Stimulated activated CD8-positive, alpha-beta memory T cell treated with anti-CD3 and anti-CD28 coated beads, Interleukin-15, amount 100 ng/mL, for 4 hours (primary cell): ENCODE results near the gene HADH.
"Not testable (repeated sequence)": the region's sequence is repeated elsewhere in the genome, so short reads cannot be mapped to it uniquely, and the experiment has no call there.

Experiments used
- DNase-seq, 2 donors: peaks; one replicate each; pipeline ENCODE4 v3.0.0-alpha.2; 2020; ENCODE audit warnings: low read depth in 2 of 2

The HADH gene

DNA sequence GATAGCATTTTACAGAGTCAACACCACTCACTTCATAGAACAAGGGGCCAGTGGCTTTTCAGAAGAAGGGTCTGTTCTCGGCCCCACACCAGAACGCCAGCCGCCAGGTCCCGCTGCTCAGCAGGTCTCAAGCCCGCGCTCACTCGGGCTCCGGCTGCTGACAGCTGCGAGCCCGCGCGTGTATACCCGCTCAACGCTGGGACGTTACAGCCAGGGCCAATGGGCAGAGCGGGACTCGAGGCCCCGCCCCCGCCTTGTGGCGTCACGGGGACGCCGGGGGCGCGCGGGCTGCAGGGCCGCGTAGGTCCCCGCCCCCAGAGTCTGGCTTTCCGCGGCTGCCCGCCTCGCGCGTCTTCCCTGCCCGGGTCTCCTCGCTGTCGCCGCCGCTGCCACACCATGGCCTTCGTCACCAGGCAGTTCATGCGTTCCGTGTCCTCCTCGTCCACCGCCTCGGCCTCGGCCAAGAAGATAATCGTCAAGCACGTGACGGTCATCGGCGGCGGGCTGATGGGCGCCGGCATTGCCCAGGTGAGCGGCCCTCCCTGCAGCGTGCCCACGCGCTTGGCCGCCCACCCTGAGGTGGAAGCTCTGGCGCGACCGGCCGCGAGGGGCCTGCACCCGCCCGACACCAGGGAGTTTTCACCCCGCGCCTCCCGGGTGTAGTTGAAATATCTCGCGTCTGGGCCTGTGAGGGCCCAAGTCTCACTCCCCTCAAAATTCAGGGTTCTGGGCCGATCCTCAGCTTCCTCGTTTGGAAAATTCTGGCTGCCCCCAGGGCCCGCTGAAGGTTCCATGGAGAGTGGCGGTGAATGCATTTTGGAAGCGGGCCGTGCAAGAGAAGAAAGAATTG is at the start of gene HADH:
Gene HADH (plus strand): TSS at position 353 of the 850 bp plus-strand sequence. CDS start 44 bp downstream, at position 397.
- DNase-seq: peak; percentile 85 to 89

DNA sequence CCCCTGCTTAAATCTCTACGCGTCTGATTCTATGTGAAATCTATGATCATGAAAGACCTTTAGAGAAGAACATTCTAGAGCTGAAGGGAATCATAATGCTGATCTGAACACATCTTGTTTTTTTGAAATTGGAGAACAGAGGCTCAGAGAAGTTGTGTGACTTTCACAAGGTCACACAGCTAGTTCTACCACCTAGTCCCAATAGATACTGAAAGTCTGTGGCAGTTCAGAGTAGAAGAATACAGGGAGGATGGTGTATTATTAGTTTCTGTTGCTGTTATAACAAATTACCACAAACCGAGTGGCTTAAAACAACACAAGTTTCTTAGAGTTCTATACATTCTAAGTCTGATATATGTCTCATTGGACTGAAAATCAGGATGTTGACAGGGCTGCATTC is 43.9 kb upstream of the HADH start:
- no peak for DNase-seq

DNA sequence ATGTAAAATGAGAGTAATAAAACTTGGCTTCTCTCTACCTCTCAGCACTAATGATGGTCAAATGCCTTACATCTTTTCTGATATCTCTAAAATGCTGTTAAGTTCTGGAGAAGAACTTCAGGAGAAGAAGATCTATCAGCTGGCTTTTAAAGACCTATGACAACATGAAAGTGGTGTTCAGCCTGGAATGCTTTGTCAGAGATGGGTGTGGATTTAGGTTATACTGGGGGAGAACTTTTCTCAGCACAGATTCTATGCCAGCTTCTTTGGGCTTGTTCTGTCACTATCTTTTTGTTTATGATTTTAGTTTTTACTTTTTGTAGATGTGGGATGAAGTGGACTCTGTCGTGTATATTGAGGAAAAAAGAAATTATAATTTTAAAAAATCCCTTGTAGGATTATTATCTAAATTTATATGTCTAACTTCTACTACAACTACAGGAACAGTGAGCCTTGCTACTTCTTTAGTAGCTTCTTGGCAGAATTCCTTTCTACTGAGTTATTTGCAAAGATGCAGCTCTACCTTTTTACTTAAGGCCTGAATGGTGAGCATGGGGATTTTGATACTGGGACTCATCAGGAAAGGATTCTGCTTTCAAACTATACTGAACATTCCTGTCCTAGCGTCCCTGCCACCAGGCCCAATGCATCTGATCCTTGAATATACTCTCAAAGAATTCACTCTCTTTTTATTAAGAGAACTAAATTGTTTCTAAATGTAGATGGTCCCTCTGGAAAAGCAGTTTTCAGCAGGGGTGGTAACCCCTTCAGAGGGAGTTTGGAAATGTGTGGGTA is 38.7 kb upstream of the HADH start:
- DNase-seq: no peak

DNA sequence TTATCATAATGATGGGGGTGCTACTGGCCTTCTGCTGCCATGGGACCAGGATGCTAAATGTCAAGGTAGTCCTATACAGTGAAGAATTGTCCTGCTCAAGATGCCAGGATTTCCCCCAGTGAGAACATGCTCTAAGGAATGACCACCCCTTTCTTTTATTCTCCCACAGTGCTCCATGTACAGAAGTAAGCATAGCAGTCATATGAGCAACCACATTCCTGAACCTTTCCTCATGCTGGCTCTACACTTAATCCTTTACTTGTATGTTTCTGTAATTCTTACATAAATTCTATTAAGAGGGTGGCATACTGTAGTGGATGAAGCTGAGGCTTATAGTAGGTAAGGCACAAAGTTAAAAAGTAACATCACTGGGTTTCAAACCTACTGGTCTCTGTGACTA is 38.1 kb upstream of the HADH start:
- no peak for DNase-seq

DNA sequence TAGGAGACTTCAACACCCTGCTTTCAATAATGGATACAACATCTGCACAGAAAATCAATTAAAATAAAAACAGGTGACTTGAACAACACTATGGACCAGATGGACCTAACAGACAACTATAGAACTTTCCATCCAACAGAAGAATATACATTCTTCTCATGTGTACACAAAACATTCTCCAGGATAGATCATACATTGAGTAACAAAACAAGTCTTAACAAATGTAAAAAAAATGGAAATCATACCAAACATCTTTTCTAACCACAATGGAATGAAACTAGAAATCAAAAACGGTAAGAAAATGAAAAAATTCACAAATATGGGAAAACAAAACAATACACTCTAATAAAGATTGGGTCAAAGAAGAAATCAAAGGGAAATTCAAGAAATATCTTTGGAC is 33.7 kb upstream of the HADH start:
- DNase-seq: no peak

DNA sequence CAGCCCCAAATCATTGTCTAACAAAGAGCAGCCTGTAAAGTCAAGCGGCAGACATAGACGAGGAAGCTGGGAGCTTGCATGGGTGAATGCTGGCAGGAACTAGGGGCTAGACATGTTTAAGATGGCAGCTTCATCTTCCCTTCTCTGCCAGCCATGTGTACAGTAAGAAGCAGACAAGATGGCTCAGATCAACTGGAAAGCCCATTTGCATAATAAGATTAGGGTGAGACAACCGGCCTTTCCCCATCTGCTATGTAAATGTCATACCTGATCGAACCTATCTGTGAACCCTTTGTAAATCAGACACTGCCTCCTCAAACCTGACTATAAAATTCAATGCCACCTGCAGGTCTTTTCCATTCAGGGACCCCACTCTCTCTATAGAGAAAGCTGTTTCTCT is 22.8 kb upstream of the HADH start:
- DNase-seq: no peak

DNA sequence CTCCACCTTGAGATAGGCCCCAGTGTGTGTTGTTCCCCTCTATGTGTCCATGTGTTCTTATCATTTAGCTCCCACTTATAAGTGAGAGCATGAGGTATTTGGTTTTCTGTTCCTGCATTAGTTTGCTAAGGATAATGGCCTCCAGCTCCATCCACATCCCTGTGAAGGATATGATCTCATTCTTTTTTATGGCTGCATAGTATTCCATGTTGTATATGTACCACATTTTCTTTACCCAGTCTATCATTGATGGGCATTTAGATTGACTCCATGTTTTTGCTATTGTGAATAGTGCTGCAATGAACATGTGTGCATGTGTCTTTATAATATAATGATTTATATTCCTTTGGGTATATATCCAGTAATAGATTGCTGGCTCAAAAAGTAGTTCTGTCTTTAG is 22.2 kb upstream of the HADH start:
- DNase-seq: not testable (repeated sequence)

DNA sequence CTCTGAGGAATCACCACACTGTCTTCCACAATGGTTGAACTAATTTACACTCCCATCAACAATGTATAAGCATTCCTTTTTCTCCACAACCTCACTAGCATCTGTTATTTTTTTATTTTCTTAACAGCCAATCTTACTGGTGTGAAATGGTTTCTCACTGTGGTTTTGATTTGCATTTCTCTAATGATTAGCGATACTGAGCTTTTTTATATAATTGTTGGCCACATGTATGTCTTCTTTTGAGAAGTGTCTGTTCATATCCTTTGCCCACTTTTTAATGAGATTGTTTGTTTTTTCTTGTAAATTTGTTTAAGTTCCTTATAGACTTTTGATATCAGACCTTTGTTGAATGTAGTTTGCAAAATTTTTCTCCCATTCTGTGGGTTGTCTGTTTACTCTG is 21.8 kb upstream of the HADH start:
- DNase-seq: not testable (repeated sequence)

DNA sequence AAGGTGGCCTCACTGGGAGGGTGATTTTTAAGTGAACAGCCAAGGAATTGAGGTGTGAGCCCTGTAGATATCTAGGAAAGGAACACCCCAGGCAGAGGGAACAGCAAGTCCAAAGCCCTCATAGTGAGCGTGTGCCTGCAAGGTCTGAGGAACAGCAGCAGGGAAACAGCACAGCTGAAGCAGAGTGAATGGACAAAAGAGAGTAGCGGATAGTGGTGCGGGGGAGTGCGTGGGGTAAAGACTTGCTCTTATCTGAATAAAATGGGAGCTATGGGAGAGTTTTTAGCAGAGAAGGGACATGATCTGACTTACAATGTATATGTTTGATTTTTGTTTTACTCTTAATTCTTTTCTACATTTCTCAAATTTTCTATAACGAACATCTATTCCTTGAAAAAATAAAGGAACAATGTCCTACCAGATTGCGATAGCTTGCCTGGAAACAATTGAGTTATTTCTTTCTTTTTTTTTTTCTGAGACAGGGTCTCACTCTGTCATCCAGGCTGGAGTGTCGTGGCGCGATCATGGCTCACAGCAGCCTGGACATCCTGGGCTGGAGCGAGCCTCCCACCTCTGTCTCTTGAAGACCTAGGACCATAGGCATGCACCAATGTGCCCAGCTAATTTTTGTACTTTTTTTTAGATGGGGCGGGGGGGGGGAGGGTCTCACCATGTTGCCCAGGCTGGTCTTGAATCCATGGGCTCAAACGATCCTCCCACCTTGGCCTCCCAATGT is 19.5 kb upstream of the HADH start:
- no peak for DNase-seq

DNA sequence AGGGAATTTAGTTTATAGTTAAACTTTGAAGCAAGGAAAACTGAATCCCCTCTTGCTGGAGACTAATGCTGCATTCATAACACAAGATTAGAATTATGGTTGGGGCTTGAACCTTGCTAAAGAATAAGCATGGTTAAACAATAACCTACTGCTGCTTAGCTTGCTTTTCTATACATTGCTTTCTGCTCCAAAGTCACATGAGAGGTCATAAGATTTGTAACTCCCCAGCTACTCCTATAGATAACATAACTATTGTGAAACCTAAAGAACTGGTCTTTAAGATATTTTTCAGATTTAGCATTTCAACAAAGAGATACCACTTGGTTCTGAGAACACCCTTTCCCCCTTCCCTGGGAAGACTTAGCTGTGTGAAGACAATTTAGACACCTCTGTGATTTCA is 17.1 kb upstream of the HADH start:
- DNase-seq: no peak

DNA sequence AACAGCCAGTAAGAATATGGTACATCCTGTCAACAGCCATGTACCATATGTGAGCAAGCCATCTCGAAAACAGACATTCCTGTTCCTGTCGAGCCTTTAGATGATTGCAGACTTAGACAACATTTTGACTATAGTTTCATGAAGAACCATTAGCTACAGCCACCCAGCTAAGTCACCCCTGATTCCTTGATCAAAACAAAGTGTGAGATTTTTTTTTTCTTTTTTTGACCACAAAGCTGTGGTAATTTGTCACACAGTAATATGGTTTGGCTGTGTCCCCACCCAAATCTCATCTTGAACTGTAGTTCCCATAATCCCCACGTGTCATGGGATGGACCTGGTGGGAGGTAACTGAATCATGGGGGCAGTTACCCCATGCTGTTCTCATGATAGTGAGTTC is 15.2 kb upstream of the HADH start:
- DNase-seq: no peak

DNA sequence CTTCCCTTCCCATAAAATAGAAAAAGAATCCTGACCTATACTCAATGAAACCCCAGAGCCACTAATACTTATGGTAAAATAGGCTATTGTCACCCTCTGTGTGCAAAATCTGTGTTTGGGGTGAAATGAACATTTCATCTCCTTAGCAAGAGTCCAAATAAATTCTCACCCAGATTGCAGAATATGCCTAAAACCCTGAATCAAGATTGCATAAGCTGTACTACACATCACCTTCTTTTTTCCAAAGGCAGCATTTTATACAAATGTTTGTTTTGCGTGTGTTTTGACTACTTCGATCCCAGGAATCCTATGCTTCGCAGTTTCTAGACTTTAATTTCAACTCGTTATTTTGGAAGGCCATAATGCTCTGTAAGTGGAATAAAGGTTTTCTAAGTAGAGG is 12.2 kb upstream of the HADH start:
- DNase-seq: no peak

DNA sequence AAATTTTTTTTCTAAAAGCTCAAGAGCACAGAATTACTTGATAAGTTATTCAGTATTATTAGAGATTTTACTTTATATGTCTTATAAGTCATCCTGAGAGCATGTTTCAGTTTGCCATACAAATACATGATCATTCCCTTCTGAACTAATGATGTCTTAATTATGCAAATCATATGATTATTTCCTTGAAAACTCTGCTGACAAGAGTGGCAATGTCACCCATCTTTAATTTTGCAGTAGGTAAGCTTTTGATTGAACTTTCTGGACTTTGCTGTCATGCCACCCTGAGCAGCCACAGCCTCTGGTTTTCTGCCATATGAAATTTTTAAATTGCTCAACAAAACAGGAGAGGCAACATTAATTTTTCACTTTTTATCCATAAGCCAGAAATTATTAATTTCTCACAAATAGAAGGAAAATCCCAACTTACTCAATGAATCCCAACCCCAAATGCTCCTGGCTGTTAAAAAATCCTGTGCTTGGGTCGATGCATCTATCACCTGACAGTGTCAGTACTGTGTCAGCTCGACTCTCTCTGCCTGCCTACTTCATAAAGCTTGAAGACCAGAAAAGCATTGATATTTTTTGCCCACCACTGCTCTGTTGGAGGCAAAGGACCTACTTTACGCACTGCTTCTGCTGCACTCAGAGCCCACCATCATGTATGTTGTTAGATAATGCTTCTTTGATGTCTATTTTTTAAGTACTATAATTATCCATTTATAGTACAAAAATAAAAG is 11.6 kb upstream of the HADH start:
- no peak for DNase-seq

DNA sequence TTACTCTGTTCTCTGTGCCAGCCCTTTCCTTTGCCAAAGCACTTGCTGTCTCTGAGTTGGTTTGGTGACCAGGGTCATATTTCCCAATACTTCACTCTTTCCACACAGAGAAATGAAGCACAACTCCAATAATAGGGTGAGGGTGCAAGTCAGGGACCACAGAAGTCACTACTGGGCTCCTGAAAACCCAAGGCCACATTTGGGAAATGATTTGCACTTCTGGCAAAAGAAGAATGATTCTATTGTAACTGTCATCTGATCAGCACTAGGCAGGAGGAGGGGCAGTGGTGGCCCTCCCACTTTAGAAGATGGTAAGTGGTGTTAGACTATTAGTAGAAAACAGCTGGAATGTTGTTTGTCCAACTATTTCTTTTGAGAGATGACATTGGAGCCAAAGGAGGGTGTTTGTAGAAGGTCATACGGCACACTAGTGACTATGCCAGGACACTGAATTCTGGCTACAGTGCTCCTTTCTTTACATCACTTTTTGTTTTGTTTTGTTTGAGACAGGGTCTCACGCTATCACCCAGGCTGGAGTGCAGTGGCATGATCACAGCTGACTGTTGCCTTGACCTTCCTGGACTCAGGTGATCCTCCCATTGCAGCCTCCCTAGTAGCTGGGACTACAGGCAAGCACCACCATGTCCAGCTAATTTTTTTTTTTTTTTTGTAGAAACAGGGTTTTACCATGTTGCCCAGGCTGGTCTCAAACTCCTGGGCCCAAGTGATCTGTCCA is 10.8 kb upstream of the HADH start:
- no peak for DNase-seq

DNA sequence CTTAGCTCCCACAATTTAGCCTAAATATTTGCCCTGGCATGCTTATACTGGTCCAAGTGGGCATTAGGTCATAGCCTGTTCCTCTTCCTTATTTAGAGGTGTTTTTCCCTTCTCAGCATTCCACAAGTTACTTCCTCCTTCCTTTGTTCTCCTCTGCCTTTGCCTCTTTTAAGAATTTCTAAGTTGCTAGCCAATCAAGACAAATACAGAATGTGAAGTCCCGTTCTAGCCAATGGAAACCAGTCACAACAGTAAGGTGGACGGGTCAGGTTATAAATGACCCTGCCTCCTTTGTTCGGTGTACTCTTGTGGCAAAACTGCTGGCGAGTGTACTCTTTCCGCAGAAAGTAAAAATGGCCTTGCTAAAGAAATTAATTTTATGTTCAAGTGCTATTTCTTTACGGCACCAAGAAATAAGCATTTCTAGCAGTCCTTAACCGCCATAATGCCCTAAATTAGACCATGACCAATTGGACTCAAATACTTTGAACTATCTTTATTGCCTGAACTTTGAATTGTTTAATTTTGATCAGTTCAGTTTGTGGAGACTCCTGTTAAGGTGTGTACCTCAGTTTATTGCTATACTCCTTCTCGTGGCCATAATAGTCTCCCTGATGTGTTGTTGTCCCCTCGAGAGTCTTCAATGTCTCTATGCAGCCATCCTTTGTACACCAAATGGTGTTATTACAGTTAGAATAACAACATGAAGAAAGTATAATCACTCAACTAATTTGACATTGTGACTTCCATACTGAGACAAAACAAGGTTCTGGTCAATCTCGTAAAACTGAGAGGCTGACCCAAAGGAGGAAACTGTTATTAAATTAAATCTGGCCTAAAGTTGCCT is 1.6 kb upstream of the HADH start:
- no peak for DNase-seq

DNA sequence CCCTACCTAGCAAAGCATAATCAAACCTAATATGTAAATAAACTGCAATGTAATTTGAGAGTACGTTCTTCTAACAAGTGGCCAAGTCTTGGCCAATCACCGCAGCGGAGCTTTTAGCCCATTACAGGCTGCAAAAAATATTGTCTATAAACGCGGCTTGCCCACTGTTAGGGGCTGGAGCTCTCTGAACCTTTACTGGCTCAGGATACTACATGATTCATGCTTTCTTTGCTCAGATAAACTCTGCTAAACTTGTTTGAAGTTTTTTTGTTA is 990 bp upstream of the HADH start:
- DNase-seq: no peak

DNA sequence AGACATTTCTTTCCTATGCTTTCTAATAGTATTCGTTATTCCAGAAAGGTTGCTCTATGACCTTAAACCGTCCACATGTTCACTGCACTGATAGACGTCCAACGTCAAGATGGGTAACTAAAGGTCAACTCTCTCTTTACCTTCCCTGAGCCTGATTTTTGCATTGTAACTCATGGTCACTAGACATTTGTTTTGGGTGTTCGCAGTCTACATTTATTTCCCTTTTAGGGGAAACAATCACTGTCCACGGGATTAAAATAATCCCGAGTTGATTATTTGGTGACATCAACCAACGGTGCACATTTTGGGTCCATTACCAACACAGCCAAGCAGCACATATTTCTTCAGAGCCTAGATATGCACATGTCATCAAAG is 540 bp upstream of the HADH start:
- DNase-seq: no peak

DNA sequence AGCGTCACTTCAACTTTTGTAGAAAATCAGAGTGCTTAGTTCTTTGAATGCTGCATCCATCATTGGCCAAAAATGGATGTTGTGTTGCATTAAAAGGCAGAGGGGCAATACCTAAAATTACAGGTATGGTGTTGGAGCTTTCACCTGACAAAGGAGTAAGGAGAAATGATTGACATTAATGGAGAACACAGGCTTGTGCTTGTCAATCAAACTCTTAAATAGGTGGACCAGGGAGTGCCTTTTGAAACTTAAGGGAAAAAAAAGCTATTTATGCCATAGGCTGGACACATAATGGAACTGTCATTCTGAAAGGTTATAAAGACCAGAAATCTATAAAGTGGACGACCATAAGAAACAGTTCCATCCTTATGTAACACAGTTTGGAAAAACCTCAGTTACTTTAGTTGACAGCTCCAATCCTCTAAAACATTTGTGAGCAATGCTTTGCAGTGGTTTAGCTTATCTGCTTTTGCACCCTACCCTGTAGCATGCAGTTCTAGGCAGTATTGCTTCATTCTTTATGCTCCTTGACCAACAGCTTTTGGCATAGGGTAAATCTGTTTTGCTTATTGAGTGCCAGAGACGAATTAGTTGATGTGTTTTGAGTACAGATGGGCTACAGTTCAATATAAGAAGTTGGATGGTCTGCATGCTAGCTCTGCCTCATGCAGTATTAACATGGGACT is 2.4 kb downstream of the HADH start:
- DNase-seq: no peak

DNA sequence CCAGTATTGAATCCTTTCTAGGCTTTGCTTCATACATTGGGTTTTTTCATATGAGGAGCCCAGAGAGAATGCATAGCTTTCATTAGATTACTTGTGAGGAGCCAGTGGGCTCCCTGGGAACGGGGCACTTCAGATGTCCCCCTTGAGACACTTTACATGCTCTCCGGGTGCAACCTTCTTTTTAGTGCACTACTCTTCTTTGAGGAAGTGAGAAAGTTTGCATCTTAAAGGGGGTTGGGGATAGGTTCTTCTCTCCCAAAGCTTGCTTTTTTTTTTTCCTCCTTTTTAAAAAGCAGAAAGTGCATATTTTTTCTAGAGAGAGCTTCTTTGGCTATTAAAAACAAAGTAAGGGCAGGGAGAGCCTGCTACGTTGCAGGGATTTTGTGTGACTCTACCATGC is 4.3 kb downstream of the HADH start:
- no peak for DNase-seq

DNA sequence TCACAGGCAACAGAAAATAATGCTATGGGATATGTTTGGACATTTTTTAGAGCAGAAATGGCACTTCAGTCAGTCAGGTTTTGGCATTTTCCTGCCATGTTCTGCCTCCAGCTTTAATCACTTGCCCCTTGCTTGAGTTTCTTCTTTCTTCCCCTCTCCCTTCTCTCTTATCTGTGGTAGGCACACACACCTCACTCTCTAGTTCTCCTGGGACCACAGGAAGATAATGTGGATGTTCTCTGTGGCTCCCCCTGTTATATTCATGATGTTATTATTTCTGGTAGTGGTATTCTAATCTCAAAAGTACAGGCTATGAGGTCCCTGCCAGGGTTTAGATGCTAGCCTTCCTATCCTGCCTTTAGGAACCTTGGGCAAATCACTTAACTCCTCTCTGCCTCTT is 5.2 kb downstream of the HADH start:
- DNase-seq: no peak
